SW480 (cell line): ENCODE results near the gene GSKIP.

ENCODE experiments used
- DNase-seq: peaks from one replicate; pipeline ENCODE4 v3.0.0-alpha.2; 2016; ENCODE audit warnings: low spot score

Gene GSKIP

GRCh38 chr14:96418075-96418474 lies 54.7 kb downstream of the GSKIP start:
- DNase-seq = no peak

DNA sequence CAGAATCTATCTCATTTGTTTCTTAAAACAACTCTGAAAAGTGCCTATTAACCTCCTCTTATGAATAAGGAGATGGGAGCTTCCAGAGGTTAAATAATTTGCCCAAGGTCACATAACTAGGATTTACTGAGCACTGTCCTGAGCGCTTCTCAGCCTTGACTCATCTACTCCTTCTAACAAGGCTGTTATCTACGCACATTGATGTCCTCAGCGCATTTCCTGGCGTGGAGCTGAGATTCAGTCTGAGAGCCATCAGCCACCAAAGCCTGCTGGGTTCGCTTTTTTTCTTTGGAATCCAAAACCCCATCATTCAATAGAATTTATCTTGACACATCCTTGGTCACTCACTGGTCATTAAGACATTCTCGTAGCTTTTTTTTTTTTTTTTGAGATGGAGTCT lies 57.9 kb downstream of the GSKIP start:
- DNase-seq = no peak

GRCh38 chr14:96422992-96423391 lies 59.7 kb downstream of the GSKIP start:
- no peak for DNase-seq

- no peak for DNase-seq
These were observed 60.3 kb downstream of the GSKIP start for GRCh38 chr14:96423446-96424108.

DNA sequence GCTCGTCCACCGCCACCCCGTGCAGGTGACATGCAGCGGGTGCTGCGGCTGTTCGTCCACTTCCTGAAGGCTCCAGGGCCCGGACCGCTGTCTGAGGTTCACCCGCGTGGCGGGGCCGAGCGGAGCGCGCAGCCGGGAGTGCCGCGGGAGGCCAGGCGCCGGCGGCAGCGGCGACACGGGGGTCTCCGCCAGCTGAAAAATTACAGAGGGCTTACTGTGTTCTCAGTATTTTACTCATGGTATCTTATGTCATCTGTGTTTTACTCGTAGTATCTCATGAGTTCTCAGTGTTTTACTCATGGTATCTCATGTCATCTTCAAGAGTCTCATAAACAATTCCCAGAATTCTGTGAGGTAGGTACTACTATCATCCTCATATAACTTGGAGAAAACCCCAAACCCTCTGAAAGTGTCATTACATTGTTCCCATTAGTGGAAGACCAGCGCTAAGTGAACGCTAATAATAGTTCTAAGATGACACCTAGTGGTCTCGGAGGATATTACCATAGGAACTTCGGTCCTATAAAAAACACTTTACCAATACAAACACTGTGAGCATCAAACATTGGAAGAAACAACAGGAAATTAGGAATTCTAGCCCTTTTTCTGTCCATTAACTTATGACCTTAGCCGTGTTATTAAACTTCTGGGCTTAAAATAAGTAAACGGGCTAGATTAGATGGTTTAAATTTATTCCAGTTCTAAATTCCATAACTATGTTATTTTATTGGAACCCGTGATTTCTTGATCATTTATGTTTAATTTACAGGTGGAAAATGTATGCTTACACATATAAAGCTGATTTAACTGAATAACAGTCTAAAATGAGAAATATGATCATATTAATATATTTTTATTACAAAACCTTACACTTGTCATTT lies 61.0 kb downstream of the GSKIP start:
- DNase-seq = peak; percentile 79

DNA sequence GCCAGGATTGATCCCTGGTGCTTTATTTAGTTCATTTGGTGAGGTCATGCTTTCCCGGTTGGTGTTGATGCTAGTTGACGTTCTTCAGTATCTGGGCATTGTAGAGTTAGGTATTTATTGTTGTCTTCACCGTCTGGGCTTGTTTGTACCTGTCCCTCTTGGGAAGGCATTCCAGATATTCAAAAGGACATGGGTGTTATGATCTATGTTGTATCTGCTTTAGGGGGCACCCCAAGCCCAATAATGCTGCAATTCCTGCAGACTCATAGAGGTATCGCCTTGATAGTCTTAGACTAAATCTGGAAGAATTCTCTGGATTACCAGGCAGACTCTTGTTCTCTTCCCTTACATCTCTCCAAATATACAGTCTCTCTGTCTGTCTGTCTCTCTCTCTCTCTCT lies 70.7 kb downstream of the GSKIP start:
- no peak for DNase-seq
